SKM-1 treated with dmso at 0.1 percent for 144 hours (cell line): ENCODE data around the gene ALKBH8.
"Not testable (repeated sequence)": the region's sequence is repeated elsewhere in the genome, so short reads cannot be mapped to it uniquely, and the experiment has no call there.

Experiments used
- DNase-seq: peaks from one replicate; lab custom pipeline; 2025; ENCODE audit not compliant: unreplicated experiment; lab: John Stamatoyannopoulos, UW

ALKBH8 gene

GRCh38 chr11:107508201-107508857 is 57.2 kb downstream of the ALKBH8 start:
- DNase-seq = no peak

- DNase-seq = no peak
Observed at GRCh38 chr11:107505647-107506225, 59.8 kb downstream of the ALKBH8 start.

- DNase-seq = no peak
Observed at GRCh38 chr11:107504981-107505380, 60.6 kb downstream of the ALKBH8 start.

- DNase-seq = no peak
Observed at GRCh38 chr11:107501713-107502112, 63.8 kb downstream of the ALKBH8 start.

- DNase-seq = not testable (repeated sequence)
Observed at GRCh38 chr11:107497371-107497770, 68.2 kb downstream of the ALKBH8 start.

- DNase-seq = no peak
Observed at GRCh38 chr11:107496011-107496410, 69.5 kb downstream of the ALKBH8 start.

- DNase-seq = no peak
Observed at GRCh38 chr11:107494055-107494454, 71.5 kb downstream of the ALKBH8 start.

- no peak for DNase-seq
Observed at GRCh38 chr11:107493117-107493516, 72.4 kb downstream of the ALKBH8 start.

GRCh38 chr11:107490836-107491235 is 74.7 kb downstream of the ALKBH8 start:
- no peak for DNase-seq

- DNase-seq = no peak
Observed at GRCh38 chr11:107482234-107482633, 83.3 kb downstream of the ALKBH8 start.

GRCh38 chr11:107478922-107479321 is 86.6 kb downstream of the ALKBH8 start:
- DNase-seq = no peak

- no peak for DNase-seq
Observed at GRCh38 chr11:107477820-107478219, 87.7 kb downstream of the ALKBH8 start.

GRCh38 chr11:107473792-107474191 is 91.7 kb downstream of the ALKBH8 start:
- DNase-seq = no peak

GRCh38 chr11:107472966-107473365 is 92.6 kb downstream of the ALKBH8 start:
- DNase-seq = no peak

GRCh38 chr11:107468596-107468995 is 96.9 kb downstream of the ALKBH8 start:
- no peak for DNase-seq

- DNase-seq = no peak
Observed at GRCh38 chr11:107467696-107468095, 97.8 kb downstream of the ALKBH8 start.

- DNase-seq = not testable (repeated sequence)
Observed at GRCh38 chr11:107466275-107466866, 99.2 kb downstream of the ALKBH8 start.

GRCh38 chr11:107457558-107458271 is 107.8 kb downstream of the ALKBH8 start, which contains the start of gene CWF19L2:
Gene CWF19L2 (minus strand): TSS chr11:107457825. CDS start chr11:107457816, 9 bp downstream.
- DNase-seq = peak; percentile 94

GRCh38 chr11:107457205-107457557 is 108.4 kb downstream of the ALKBH8 start:
- no peak for DNase-seq

GRCh38 chr11:107453594-107454286 is 111.8 kb downstream of the ALKBH8 start:
- DNase-seq = no peak
